SHP77 treated with DMSO at 0.1 percent for 48 hours (cell line): ENCODE data around the gene CROCC2.

Source experiments
- DNase-seq: peaks from one replicate; lab custom pipeline; 2025; lab: John Stamatoyannopoulos, UW

The CROCC2 gene

DNA sequence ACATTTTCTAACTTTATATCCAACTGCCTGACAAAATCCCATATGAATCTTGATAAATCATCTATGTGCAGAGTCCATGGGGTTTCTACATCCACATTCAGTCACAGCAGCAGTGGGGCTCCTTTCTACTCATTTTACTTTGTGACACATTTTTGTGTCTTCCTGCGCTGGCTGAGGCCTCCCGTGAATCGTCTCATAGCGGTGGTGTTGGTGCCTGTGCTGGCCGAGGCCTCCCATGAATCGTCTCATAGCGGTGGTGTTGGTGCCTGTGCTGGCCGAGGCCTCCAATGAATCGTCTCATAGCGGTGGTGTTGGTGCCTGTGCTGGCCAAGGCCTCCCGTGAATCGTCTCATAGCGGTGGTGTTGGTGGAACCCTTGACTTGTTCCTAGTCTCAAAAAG lies 109.3 kb downstream of the CROCC2 start:
- DNase-seq = no peak

DNA sequence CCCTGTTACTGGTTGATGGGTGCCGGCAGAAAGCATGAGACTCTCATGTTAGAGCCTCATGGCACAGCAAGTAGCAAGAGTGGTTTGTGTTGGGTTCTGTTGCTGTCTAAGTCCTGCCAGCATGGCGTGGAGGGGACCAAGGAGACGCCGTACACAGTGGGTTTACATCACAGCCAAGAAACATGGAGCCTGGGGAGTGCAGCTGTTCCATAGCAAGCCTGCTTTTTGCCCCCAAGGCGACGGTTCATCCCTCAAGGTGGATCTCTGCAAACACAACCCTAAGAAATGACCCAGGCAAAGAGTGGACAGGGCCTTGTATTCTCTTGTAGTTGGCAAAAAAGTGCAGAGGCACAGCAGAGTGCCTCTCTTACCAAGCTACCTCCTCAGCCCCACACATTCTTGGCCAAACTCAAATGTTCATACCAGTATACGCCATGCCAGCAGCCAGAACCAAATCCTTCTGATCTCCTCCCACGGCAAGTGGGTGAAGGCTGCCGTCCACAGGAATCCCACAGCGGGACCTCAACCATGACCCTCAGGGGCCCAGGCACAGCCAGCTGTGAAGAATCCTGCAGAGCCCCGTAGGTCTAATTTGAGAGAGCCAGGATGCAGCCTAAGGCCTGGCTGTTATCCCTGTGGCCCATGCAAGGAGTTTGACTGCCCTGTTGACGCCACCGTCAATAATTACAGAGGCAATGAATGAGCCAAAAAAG lies 111.2 kb downstream of the CROCC2 start:
- DNase-seq = no peak

DNA sequence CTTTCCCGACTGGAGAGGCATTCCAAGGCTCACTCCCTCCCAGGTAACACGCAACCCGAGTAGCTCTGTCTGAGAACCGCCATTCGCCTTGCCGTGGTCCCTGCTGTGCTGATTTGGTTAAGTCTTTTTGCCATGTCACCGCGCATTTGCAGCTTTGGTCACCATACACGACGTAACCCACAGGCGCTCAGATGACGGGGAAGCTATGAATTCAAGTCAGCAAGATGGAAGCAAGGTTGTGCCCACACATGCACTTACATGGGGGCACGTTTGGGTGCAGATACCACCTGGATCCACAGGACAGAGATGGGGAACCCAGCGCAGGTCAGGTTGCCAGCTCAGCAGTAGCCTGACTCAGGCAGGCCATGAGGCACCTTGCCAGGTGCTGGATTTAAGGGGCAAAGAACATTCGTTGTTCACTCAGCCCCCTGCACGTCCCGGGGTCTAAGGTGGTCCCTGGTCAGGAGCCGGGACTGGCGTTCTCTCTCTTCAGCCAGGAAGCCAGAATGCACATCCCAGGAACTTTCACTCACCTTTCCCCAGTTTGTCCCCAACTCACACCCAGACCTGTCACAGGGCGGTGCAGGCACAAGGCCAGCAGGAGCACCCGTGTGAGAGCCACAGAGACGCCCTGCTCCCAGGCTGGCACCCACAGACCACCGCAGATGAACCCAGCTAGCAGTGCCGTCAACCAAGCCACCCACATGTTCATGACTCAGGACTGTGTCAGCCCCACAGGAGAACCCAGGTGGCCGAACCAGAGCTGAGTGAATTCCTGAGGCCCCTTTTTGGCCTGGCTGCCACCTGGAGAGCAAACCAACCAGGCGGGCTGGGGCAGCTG lies 112.1 kb downstream of the CROCC2 start:
- no peak for DNase-seq

DNA sequence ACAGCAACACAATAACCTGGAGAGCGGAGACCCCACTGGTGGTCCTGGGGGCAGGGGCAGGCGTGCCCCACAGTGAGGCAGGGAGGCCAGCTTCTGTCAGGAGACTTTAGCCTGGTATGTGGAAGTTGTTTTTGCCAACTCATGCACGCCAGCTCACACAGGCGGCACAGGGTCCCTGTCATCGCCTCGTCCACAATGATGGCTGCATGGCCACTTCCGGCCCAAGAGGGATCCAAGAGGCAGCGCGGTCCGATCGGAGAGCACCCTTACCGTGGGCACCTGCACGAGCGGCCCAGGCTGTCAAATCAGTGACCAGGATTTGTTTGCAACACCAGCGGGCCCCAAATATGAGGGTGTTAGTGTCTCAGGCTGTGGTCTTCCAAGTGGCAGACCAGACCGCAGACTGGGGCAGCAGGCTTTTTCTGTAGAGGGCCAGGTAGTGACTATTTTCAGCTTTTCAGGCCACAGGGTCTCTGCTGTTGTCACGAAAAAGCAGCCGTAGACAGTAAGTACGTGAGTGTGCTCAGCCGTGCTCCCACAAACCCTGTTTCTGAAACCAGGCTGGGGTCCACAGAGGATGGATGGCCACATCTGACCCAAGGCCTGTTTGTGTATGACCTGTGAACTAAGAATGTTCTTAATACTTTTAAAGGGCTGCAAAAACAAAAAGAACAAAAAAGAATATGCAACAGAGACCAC lies 113.5 kb downstream of the CROCC2 start:
- DNase-seq = no peak

DNA sequence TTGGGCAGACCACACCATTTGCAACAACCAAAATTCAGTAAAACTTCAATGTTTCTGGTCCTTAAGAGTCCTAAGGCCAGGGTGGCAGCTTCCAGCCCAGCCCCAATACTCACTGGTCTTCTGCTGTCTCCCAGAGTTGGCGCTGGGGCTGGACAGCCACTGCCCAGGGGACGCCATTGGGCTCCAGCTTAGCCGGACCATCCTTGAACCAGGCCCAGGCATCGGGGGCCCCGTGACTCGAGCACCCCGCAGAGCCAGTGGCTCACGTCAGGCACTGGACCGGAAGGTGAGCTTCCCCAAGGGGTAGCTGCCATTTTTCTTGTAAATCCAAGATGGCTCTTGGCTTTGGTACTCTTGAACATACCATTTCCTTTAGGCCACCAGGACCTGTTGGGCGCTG lies 114.1 kb downstream of the CROCC2 start:
- DNase-seq = no peak

- no peak for DNase-seq
Measured at GRCh38 chr2:241020629-241021190, 114.6 kb downstream of the CROCC2 start.

- no peak for DNase-seq
Measured at GRCh38 chr2:241025639-241026038, 119.5 kb downstream of the CROCC2 start.

DNA sequence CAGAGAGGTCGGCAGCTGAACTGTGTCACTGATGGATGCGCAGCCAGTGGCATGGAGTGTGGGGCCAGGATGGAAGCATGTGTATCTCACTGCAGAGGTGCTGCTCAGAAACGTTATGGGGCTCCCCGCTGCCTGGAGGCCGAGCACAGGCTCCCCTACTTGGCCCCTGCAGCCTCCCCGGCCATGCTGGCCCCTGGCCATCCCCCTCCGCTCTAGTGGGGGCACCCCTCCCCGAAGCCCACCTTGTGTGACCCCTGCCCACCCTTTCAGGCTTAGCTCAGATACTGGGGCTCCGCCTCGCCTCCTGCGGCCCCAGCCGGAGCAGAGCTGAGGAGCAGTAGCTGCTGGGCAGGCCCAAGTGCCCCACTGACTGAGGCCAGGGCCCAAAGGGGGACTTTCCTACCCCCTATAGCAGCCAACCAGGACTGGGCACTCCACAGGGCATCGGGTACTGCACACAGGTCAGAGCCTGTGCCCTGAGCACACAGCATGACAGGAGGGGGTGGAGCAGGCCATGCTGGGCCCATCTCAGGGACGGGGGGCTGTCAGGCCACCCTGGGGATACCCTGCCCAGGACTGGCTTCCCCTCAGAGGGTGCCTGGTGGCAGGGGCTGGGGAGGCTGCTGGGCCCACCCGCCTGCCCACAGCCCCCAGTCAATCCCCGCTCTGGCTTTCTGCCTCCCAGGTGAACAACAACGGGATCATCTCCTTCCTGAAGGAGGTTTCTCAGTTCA lies 123.6 kb downstream of the CROCC2 start:
- no peak for DNase-seq

DNA sequence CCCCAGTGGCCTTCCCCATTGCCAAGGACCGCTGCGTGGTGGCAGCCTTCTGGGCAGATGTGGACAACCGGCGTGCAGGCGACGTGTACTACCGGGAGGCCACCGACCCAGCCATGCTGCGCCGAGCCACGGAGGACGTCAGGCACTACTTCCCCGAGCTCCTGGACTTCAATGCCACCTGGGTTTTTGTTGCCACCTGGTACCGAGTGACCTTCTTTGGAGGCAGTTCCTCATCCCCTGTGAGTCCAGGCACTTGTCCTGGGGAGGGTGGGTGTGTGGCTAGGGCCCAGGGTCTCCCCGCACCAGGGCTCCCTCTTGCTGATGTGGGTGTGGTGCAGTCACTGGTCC lies 124.2 kb downstream of the CROCC2 start:
- no peak for DNase-seq

DNA sequence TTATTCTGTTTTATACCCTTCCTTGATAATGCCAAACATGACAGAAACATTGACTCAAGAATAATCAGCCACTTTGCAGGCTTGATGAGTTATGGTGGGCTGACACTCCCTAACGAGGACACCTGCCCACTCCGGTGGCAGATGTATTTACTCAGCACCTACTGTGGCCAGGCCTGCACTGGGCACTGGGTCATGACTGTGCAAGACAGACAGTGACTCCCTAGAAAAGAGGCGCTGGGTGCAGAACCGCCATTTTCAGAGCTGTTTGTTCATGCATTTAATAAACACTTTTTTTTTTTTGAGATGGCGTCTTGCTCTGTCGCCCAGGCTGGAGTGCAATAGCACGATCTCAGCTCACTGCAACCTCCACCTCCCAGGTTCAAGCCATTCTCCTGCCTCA lies 124.7 kb downstream of the CROCC2 start:
- peak; percentile 67 for DNase-seq

DNA sequence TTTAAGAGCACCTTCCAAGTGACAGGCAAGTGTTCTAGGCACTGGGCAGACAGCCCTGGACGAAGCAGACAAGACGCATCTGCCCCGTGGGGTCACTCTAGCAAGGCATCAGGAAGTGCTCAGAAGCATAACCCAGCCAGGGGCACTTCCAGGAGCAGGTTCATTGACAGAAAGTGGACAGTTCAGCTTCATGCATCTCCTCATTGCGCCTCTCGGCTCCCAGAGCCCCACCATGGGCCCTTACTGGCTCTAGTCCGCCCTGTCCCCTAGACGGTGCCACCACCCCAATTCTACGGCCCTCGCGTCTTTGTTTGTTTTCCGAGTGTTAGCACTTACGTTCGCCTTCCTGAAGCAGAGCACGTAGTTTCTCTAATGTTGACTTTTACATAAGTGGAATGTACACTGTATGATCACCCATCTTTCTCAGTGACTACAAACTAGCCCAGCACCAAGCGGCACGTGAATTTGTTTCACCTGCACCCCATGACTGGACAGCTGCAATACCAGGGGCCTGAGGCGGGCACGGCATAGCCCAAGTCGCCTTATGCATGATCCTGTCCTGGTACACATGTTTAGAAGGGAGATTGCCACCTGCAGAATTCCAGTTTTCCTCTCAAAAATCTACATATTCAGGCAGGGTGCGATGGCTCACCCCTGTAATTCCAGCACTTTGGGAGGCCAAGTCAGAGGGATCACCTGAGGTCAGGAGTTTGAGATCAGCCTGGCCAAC lies 125.5 kb downstream of the CROCC2 start:
- DNase-seq = peak; percentile 13

GRCh38 chr2:241033336-241033987 lies 127.3 kb downstream of the CROCC2 start:
- no peak for DNase-seq

GRCh38 chr2:241033994-241034393 lies 127.9 kb downstream of the CROCC2 start:
- DNase-seq = no peak

GRCh38 chr2:241034490-241035141 lies 128.5 kb downstream of the CROCC2 start:
- no peak for DNase-seq

DNA sequence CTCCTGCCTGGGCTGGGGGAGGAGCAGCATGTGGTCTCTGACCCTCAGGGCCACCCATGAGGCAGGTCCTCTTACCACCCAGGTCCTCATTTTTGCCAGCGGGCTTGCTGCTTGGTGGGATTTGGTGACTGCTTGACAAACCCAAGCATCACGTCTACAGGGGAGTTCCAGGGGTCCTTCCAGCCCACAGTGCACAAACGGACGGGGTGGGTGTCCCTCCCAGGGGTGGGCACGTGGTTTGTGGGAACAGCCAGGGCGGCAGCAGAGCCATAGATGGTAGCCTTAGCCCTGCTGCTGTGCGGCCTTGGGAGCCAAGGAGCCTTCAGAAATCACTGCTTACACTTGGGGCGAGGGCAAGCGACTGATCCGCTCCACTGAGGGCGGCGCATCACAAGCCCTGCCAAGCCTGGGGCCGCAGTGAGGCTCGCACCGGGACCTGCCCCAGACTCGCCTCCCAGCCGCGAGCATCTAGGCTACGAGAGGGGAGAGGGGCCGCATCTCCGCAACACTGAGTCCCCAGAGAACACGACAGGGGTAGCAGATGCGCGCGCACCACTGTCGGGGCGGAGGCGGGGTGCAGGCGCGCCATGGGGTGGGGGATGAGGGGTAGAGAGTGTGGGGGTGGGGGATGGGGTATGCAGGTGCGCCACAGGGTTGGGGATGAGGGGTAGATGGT lies 129.1 kb downstream of the CROCC2 start:
- no peak for DNase-seq

DNA sequence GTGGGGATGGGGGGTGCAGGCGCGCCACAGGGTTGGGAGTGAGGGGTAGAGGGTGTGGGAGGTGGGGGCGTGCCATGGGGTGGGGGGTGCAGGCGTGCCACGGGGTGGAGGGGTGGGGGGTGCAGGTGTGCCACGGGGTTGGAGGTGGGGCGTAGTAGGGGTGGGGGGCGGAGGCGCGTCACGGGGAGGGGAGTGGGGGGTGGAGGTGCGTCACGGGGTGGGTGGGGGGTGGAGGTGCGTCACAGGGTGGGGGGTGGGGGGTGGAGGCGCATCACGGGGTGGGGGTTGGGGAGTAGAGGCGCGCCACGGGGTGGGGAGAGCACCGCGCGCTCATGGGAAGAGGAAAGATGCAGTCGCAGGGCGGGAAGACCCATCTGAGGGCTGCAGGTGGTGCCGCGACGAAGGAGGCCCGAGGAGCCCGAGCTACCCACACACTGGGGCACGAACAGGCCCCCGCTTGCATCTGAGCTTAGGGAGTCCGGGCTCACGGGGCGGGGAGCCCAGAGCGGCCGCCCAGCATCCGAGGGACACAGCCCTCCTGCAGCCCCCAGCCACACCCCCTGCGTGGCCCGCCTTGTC lies 129.8 kb downstream of the CROCC2 start:
- no peak for DNase-seq

DNA sequence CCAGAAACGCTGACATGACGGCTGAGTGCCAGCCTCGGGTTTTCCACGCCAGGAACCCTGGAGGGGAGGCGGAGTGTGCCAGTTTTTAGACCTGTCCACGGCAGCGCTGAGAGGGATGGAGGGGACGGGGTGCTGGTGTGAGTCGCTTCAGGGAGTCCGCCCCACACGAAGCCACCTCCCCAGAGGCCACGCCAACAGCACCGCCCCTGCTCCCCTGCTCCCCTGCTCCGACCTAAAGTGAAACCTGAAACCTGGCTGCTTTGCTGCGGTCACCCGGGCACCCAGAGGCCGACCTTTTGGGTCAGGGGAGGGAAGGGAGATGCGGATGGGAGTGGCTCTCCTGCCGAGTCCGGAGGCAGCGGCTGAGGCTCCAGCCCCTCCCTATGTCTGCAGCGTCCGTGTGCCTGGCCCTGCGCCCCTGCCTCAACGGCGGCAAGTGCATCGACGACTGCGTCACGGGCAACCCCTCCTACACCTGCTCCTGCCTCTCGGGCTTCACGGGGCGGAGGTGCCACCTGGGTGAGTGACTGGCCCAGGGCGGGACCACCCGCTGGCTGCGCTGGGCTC lies 130.3 kb downstream of the CROCC2 start:
- DNase-seq = no peak

DNA sequence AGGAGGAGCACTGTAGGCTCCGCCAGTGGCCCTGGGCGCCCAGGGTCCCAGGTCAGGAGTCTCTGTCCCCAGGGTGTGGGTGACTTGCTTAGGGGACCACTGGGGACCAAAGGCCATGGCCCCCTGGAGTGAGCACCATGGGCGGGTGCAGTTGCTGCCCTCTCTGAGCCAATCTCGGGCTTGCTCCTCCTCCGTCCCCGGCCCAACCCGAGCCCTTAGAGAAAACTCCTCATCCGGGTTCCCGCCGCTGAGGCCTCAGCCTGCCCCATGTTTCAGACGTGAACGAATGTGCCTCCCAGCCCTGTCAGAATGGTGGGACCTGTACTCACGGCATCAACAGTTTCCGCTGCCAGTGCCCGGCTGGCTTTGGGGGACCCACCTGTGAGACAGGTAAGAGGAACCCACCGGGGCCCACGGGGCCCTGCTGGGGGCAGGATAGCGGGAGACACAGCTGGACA lies 130.9 kb downstream of the CROCC2 start:
- DNase-seq = no peak

DNA sequence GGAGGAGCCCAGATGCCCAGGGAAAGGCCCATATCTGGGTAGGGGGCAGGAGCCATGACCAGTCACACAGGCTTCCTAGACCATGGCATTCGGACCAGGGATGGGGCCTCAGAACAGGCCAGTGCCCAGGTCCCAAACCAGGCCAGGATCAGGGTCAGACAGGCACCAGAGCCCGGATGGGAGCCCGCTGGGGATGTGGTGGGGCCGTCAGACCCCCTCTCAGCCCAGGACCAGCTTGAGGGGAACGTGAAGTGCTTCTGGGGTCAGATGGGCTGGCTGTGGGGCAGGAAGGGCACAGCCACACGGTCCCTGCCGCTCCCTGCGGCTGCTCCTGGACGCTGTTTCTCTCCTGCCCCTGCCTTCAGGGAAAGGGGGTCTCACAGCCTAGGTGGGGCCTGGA lies 131.4 kb downstream of the CROCC2 start:
- no peak for DNase-seq
